Neural progenitor cell (in vitro differentiated cells): ENCODE data around the gene TREML2.
"Not testable (repeated sequence)": the region's sequence is repeated elsewhere in the genome, so short reads cannot be mapped to it uniquely, and the experiment has no call there.

Source experiments
- EZH2phosphoT487 ChIP-seq: fragments of 200-600 bp; sonication (generic); IDR thresholded peaks from 2 replicates; pipeline ENCODE4 v1.6.1; 2017; ENCODE audit warnings: antibody characterized with exemption
- TF ChIP-seq, protein P1 (sequence below): fragments of 200-600 bp; sonication (generic); IDR thresholded peaks from 2 replicates; pipeline ENCODE4 v1.5.1; 2017; ENCODE audit warnings: antibody characterized with exemption, mild to moderate bottlenecking

DNA sequence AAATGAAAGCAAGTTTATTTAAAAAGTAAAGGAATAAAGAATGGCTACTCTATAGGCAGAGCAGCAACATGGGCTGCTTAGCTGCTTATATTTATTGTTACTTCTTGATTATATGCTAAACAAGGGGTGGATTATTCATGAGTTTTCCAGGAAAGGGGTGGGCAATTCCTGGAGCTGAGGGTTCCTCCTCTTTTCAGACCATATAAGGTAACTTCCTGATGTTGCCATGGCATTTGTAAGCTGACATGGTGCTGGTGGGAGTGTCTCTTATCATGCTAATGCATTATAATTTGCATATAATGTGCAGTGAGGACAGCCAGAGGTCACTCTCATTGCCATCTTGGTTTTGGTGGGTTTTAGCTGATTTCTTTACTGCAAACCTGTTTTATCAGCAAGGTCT, 11.9 kb downstream of the TREML2 start:
- TF ChIP-seq, protein P1, sequence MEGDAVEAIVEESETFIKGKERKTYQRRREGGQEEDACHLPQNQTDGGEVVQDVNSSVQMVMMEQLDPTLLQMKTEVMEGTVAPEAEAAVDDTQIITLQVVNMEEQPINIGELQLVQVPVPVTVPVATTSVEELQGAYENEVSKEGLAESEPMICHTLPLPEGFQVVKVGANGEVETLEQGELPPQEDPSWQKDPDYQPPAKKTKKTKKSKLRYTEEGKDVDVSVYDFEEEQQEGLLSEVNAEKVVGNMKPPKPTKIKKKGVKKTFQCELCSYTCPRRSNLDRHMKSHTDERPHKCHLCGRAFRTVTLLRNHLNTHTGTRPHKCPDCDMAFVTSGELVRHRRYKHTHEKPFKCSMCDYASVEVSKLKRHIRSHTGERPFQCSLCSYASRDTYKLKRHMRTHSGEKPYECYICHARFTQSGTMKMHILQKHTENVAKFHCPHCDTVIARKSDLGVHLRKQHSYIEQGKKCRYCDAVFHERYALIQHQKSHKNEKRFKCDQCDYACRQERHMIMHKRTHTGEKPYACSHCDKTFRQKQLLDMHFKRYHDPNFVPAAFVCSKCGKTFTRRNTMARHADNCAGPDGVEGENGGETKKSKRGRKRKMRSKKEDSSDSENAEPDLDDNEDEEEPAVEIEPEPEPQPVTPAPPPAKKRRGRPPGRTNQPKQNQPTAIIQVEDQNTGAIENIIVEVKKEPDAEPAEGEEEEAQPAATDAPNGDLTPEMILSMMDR, result not testable (repeated sequence)
- TF ChIP-seq EZH2phosphoT487, result not testable (repeated sequence)
